SK-N-SH (cell line): ENCODE measurements around the gene NT5M. TPM values are rescaled to one million over a fixed set of nuclear protein-coding genes. Genes with fewer than 3 reads are reported as not detected.

Experiments used
- CTCF ChIA-PET: fragments of 300-600, 350-600 bp; formaldehyde crosslinking; extraction: SDS; loops from one replicate; lab custom pipeline; 2021; lab: Yijun Ruan, JAX
- POLR2A ChIA-PET: fragments of 350-600 bp; sonication (Branson Sonifier 250); formaldehyde crosslinking; extraction: SDS; loops from one replicate; lab custom pipeline; 2020; ENCODE audit warnings: antibody characterized with exemption, inconsistent platforms; lab: Yijun Ruan, JAX
- DNase-seq: peaks from one replicate; pipeline ENCODE4 v3.0.0; 2012
- H2AFZ ChIP-seq: fragments of 200-600 bp; sonication (generic); 2 replicates; pipeline ENCODE4 v1.8.1; 2016; ENCODE audit warnings: antibody characterized with exemption, mild to moderate bottlenecking, low read depth
- H3F3A ChIP-seq: fragments of 200-600 bp; sonication (generic); replicated peaks from 2 replicates; pipeline ENCODE3; 2016; ENCODE audit warnings: antibody characterized with exemption, mild to moderate bottlenecking; ENCODE audit not compliant: insufficient read depth
- H3K27ac ChIP-seq, 2 experiments: fragments of 200-500 bp in 1 of 2; fragments of 200-600 bp in 1 of 2; sonication (Bioruptor generic) in 1 of 2; sonication (generic), shearing (Covaris generic) in 1 of 2; 2 replicates each; pipeline versions ENCODE4 v1.5.1 to v1.6.1; 2014 to 2016; ENCODE audit warnings: low read depth in 2 of 2, inconsistent platforms in 1 of 2, low read length in 1 of 2, mild to moderate bottlenecking in 1 of 2, mixed read lengths in 1 of 2
- H3K27me3 ChIP-seq: fragments of 200-600 bp; sonication (generic), shearing (Covaris generic); 2 replicates; pipeline ENCODE4 v1.6.1; 2016; ENCODE audit warnings: mixed run types; ENCODE audit not compliant: insufficient read depth
- H3K36me3 ChIP-seq, 2 experiments: fragments of 200-500 bp in 1 of 2; fragments of 200-600 bp in 1 of 2; sonication (Bioruptor generic) in 1 of 2; sonication (generic) in 1 of 2; replicated peaks in 1 of 2; 2 replicates each; pipeline versions ENCODE3 to v1.5.1; 2014 to 2016; ENCODE audit warnings: low read length in 1 of 2, mild to moderate bottlenecking in 1 of 2; ENCODE audit not compliant: insufficient read depth in 2 of 2, control insufficient read depth in 1 of 2
- H3K4me1 ChIP-seq, 2 experiments: fragments of 200-500 bp in 1 of 2; fragments of 200-600 bp in 1 of 2; sonication (Bioruptor generic) in 1 of 2; sonication (generic), shearing (Covaris generic) in 1 of 2; 2 replicates each; pipeline versions ENCODE4 v1.5.1 to v1.6.1; 2014 to 2016; ENCODE audit warnings: low read depth in 1 of 2, low read length in 1 of 2, mixed run types in 1 of 2; ENCODE audit not compliant: insufficient read depth in 2 of 2, control insufficient read depth in 1 of 2
- H3K4me2 ChIP-seq: fragments of 200-600 bp; sonication (generic), shearing (Covaris generic); 2 replicates; pipeline ENCODE4 v1.6.1; 2017; ENCODE audit warnings: mixed run types
- H3K4me3 ChIP-seq, 2 experiments: fragments of 200-500 bp in 1 of 2; fragments of 200-600 bp in 1 of 2; sonication (Bioruptor generic) in 1 of 2; sonication (generic), shearing (Covaris generic) in 1 of 2; 2 replicates each; pipeline versions ENCODE4 v1.5.1 to v1.8.1; 2014 to 2016; ENCODE audit warnings: low read depth in 2 of 2, inconsistent platforms in 1 of 2, low read length in 1 of 2, mild to moderate bottlenecking in 1 of 2, mixed read lengths in 1 of 2, moderate library complexity in 1 of 2
- H3K79me2 ChIP-seq: fragments of 200-600 bp; sonication (generic); 2 replicates; pipeline ENCODE4 v1.8.1; 2017; ENCODE audit warnings: mild to moderate bottlenecking; ENCODE audit not compliant: insufficient read depth
- H3K9ac ChIP-seq: fragments of 200-600 bp; sonication (generic); 2 replicates; pipeline ENCODE4 v1.6.1; 2017; ENCODE audit warnings: mixed run types
- H3K9me2 ChIP-seq: fragments of 200-600 bp; sonication (generic); 2 replicates; pipeline ENCODE4 v1.6.1; 2017; ENCODE audit warnings: mixed run types
- H3K9me3 ChIP-seq: fragments of 200-600 bp; sonication (generic); 2 replicates; pipeline ENCODE4 v1.6.1; 2017; ENCODE audit warnings: mixed run types, mild to moderate bottlenecking, moderate library complexity
- H4K20me1 ChIP-seq: fragments of 200-600 bp; sonication (generic); 2 replicates; pipeline ENCODE4 v1.6.1; 2017; ENCODE audit warnings: mild to moderate bottlenecking, mixed run types; ENCODE audit not compliant: insufficient read depth
- EP300 ChIP-seq, 2 experiments: IDR thresholded peaks; 2 replicates each; pipeline versions ENCODE4 v1.4.0 to v1.6.1; 2012; ENCODE audit warnings: borderline replicate concordance in 1 of 2, low read depth in 1 of 2, low read length in 1 of 2
- FOSL2 ChIP-seq: IDR thresholded peaks from 2 replicates; pipeline ENCODE4 v1.4.0; 2012; ENCODE audit warnings: low read depth, mild to moderate bottlenecking, moderate library complexity, borderline replicate concordance
- FOXJ3 ChIP-seq: sonication (generic); formaldehyde crosslinking; IDR thresholded peaks from 2 replicates; pipeline ENCODE4 v1.5.1; 2020; ENCODE audit warnings: mild to moderate bottlenecking, missing genetic modification reagents
- FOXM1 ChIP-seq: IDR thresholded peaks from 2 replicates; pipeline ENCODE4 v1.4.0; 2012; ENCODE audit warnings: low read depth, mild to moderate bottlenecking
- GATA2 ChIP-seq: sonication (generic); formaldehyde crosslinking; IDR thresholded peaks from 2 replicates; pipeline ENCODE4 v1.5.0; 2020; ENCODE audit warnings: mild to moderate bottlenecking, missing genetic modification reagents
- MAX ChIP-seq: IDR thresholded peaks from 2 replicates; pipeline ENCODE4 v1.4.0; 2012; ENCODE audit warnings: low read depth
- MXI1 ChIP-seq: IDR thresholded peaks from 2 replicates; pipeline ENCODE4 v1.6.1; 2012; ENCODE audit warnings: mild to moderate bottlenecking, low read depth, low read length, improper control_type of control experiment
- NFIC ChIP-seq: IDR thresholded peaks from 2 replicates; pipeline ENCODE4 v1.4.0; 2012; ENCODE audit warnings: borderline replicate concordance
- POLR2AphosphoS5 ChIP-seq: IDR thresholded peaks from 2 replicates; pipeline ENCODE4 v1.6.1; 2012; ENCODE audit warnings: low read depth, low read length
- RAD21 ChIP-seq: IDR thresholded peaks from 2 replicates; pipeline ENCODE4 v1.6.1; 2012; ENCODE audit warnings: mild to moderate bottlenecking, low read length
- RCOR1 ChIP-seq: fragments of 150-350 bp; IDR thresholded peaks from 2 replicates; pipeline ENCODE4 v1.6.1; 2017; ENCODE audit warnings: antibody characterized with exemption, low read length
- RFX5 ChIP-seq: IDR thresholded peaks from 2 replicates; pipeline ENCODE4 v1.6.1; 2012; ENCODE audit warnings: mild to moderate bottlenecking, improper control_type of control experiment, low read length
- RXRA ChIP-seq: IDR thresholded peaks from 2 replicates; pipeline ENCODE4 v1.4.0; 2012; ENCODE audit warnings: low read depth, mild to moderate bottlenecking, borderline replicate concordance
- SIN3A ChIP-seq: IDR thresholded peaks from 2 replicates; pipeline ENCODE4 v1.6.1; 2012; ENCODE audit warnings: low read depth, mild to moderate bottlenecking, low read length, moderate library complexity, borderline replicate concordance
- SMC3 ChIP-seq: IDR thresholded peaks from 2 replicates; pipeline ENCODE4 v1.6.1; 2012; ENCODE audit warnings: low read depth, low read length, improper control_type of control experiment
- TEAD4 ChIP-seq: IDR thresholded peaks from 2 replicates; pipeline ENCODE4 v1.4.0; 2012; ENCODE audit warnings: mild to moderate bottlenecking, borderline replicate concordance; ENCODE audit not compliant: insufficient read depth
- YY1 ChIP-seq: IDR thresholded peaks from 2 replicates; pipeline ENCODE4 v1.4.0; 2012; ENCODE audit warnings: low read depth, mild to moderate bottlenecking
- WGBS: methylation state at CpG from one replicate; pipeline ENCODE4 v1.1.6; 2017; ENCODE audit warnings: low lambda C conversion rate; 5-methylcytosine and 5-hydroxymethylcytosine counted together
- polyA plus RNA-seq, 3 experiments: library from polyadenylated mRNA; depleted of rRNA; stranded (reverse); fragments of >200 nt; gene quantifications; 2 replicates each; pipeline ENCODE4 v1.2.3, GENCODE V29; 2012
- TF ChIP-seq, protein P1 (sequence below): fragments of 200-600 bp; sonication (generic); IDR thresholded peaks from 2 replicates; pipeline ENCODE4 v1.6.1; 2017; ENCODE audit warnings: antibody characterized with exemption, mild to moderate bottlenecking, moderate library complexity
- TF ChIP-seq, protein P2 (sequence below): IDR thresholded peaks from 2 replicates; pipeline ENCODE4 v1.4.0; 2012; ENCODE audit warnings: low read depth, borderline replicate concordance
- TF ChIP-seq, protein P3 (sequence below): fragments of 150-350 bp; IDR thresholded peaks from 2 replicates; pipeline ENCODE4 v1.6.1; 2017; ENCODE audit warnings: antibody characterized with exemption, low read length, low read depth, borderline replicate concordance

NT5M gene
- polyA plus RNA-seq, 1 of the 3 experiments (the other 2 are of a cell fraction), result 3.9 TPM

DNA sequence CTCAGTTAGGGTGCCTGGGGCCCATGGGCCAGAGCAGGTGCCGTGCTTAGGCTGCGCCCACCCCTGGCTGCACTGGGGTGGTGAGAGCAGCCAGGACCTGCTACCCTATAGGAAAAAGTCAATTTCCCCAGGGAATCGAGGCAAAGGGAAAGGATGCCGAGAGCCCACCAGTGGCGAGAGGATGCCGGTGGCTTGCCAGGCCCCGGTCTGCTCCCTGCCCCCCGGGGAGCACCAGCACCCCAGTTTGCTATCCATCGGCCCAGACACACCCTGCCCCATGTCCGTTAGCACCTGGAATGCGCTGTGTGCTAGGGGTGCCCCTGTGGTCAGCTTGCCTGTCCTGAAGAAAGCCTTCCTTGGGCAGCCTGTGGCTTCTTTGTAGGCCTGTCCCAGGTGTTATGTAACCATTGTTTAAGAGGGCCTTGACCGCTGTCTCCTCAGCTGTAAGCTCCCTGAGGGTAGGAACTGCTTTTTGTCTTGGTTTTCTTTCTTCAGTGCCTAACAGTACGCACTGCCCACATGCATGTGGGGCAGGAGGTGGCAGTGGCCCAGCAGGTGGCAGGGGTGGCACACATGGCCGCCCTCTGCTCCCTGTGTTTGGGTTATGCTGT is 40.8 kb downstream of the NT5M start:
- Histone ChIP-seq H4K20me1 (no peaks in the 10 kb centered on the region), H3K9ac (no peak overlapping the region), H3K36me3 (peaks cover 0 to 2% of the 10 kb centered on the region in 2 experiments), H2AFZ (no peak overlapping the region), H3F3A (no peaks in the 10 kb centered on the region), H3K9me3 (no peaks in the 10 kb centered on the region), H3K27ac (no peak overlapping the region), H3K4me2 (no peak overlapping the region), H3K4me1 (no peaks in the 10 kb centered on the region; a peak in 1 of 4 replicates), H3K79me2 (no peaks in the 10 kb centered on the region), H3K27me3 (no peaks in the 10 kb centered on the region), H3K9me2 (no peaks in the 10 kb centered on the region), H3K4me3 (no peak overlapping the region)
- 89% methylated on average over 12 of the region's 14 CpGs for WGBS
- ChIA-PET POLR2A (no interaction called here), CTCF (interaction anchor here (1.3 to 2.7 kb wide), 2 partner anchors 11 to 298 kb away, joined by 4 to 15 read pairs; no protein-coding TSS in a partner anchor)
- TF ChIP-seq POLR2AphosphoS5, result no peak
- TF ChIP-seq, protein P1, sequence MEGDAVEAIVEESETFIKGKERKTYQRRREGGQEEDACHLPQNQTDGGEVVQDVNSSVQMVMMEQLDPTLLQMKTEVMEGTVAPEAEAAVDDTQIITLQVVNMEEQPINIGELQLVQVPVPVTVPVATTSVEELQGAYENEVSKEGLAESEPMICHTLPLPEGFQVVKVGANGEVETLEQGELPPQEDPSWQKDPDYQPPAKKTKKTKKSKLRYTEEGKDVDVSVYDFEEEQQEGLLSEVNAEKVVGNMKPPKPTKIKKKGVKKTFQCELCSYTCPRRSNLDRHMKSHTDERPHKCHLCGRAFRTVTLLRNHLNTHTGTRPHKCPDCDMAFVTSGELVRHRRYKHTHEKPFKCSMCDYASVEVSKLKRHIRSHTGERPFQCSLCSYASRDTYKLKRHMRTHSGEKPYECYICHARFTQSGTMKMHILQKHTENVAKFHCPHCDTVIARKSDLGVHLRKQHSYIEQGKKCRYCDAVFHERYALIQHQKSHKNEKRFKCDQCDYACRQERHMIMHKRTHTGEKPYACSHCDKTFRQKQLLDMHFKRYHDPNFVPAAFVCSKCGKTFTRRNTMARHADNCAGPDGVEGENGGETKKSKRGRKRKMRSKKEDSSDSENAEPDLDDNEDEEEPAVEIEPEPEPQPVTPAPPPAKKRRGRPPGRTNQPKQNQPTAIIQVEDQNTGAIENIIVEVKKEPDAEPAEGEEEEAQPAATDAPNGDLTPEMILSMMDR, result no peak
- TF ChIP-seq EP300 (IDR thresholded peaks at IDR 0.05; ENCODE audit: borderline replicate concordance in 1 of 2, low read depth in 1 of 2, low read length in 1 of 2), result no peak
- no peak for TF ChIP-seq RXRA
- no peak for TF ChIP-seq RCOR1
- no peak for TF ChIP-seq SIN3A
- TF ChIP-seq RFX5, result no peak
- no peak for TF ChIP-seq MXI1
- TF ChIP-seq NFIC, result no peak
- no peak for TF ChIP-seq FOXJ3
- TF ChIP-seq SMC3, result no peak
- DNase-seq, result no peak

- no peak for DNase-seq
- H3K9me3 ChIP-seq, result no peaks in the 10 kb centered on the region
- H3K9me2 ChIP-seq, result no peaks in the 10 kb centered on the region
- whole genome bisulfite sequencing, result 83% methylated on average over 7 of the region's 14 CpGs
- H3K79me2 ChIP-seq, result no peaks in the 10 kb centered on the region
- H3K4me2 ChIP-seq, result no peak overlapping the region
- no peak overlapping the region for H3K9ac ChIP-seq
- H3K4me1 ChIP-seq, result no peaks in the 10 kb centered on the region; a peak in 1 of 4 replicates
- H3F3A ChIP-seq, result no peaks in the 10 kb centered on the region
- H3K4me3 ChIP-seq, result no peak overlapping the region
- no peaks in the 10 kb centered on the region for H3K36me3 ChIP-seq
- H2AFZ ChIP-seq, result no peak overlapping the region
- ChIA-PET POLR2A (no interaction called here), CTCF (interaction anchor here (1.3 to 2.7 kb wide), 2 partner anchors 10 to 297 kb away, joined by 4 to 15 read pairs; no protein-coding TSS in a partner anchor)
- no peak overlapping the region for H3K27ac ChIP-seq
- H4K20me1 ChIP-seq, result no peaks in the 10 kb centered on the region
- no peaks in the 10 kb centered on the region for H3K27me3 ChIP-seq
- TF ChIP-seq RCOR1 (no peak), SMC3 (no peak), YY1 (no peak), EP300 (IDR thresholded peaks at IDR 0.05; ENCODE audit: borderline replicate concordance in 1 of 2, low read depth in 1 of 2, low read length in 1 of 2) (no peak), RAD21 (no peak), TEAD4 (no peak), GATA2 (CRISPR knock-in tag) (no peak), MAX (no peak), FOSL2 (no peak), FOXM1 (no peak)
- TF ChIP-seq, protein P2, sequence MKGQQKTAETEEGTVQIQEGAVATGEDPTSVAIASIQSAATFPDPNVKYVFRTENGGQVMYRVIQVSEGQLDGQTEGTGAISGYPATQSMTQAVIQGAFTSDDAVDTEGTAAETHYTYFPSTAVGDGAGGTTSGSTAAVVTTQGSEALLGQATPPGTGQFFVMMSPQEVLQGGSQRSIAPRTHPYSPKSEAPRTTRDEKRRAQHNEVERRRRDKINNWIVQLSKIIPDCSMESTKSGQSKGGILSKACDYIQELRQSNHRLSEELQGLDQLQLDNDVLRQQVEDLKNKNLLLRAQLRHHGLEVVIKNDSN, result no peak
- TF ChIP-seq, protein P1, result no peak
- TF ChIP-seq, protein P3, sequence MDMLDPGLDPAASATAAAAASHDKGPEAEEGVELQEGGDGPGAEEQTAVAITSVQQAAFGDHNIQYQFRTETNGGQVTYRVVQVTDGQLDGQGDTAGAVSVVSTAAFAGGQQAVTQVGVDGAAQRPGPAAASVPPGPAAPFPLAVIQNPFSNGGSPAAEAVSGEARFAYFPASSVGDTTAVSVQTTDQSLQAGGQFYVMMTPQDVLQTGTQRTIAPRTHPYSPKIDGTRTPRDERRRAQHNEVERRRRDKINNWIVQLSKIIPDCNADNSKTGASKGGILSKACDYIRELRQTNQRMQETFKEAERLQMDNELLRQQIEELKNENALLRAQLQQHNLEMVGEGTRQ, result no peak
Observed at GRCh38 chr17:17344507-17345293, 41.5 kb downstream of the NT5M start.
